NCI-H2029 (cell line): ENCODE data around the gene CDS2.

ENCODE experiments used
- DNase-seq: peaks from one replicate; lab custom pipeline; 2025; lab: John Stamatoyannopoulos, UW

Gene CDS2

GRCh38 chr20:5212907-5213487 lies 86.2 kb downstream of the CDS2 start:
- no peak for DNase-seq

GRCh38 chr20:5214826-5215225 lies 88.0 kb downstream of the CDS2 start:
- DNase-seq: no peak

GRCh38 chr20:5215672-5216304 lies 89.0 kb downstream of the CDS2 start:
- no peak for DNase-seq

GRCh38 chr20:5216663-5217062 lies 89.9 kb downstream of the CDS2 start:
- DNase-seq: no peak

GRCh38 chr20:5217616-5218015 lies 90.8 kb downstream of the CDS2 start:
- no peak for DNase-seq

GRCh38 chr20:5220321-5221060 lies 93.7 kb downstream of the CDS2 start:
- DNase-seq: no peak

GRCh38 chr20:5221061-5221430 lies 94.2 kb downstream of the CDS2 start:
- no peak for DNase-seq

GRCh38 chr20:5222919-5223634 lies 96.3 kb downstream of the CDS2 start:
- peak; percentile 21 for DNase-seq

- no peak for DNase-seq
Measured at GRCh38 chr20:5230544-5230943, 103.7 kb downstream of the CDS2 start.

GRCh38 chr20:5234158-5234557 lies 107.3 kb downstream of the CDS2 start:
- DNase-seq: no peak

GRCh38 chr20:5234978-5235377 lies 108.2 kb downstream of the CDS2 start:
- no peak for DNase-seq
